IPS-18a (cell line): ENCODE results near the gene PHF19.

ENCODE experiments used
- H3K27ac ChIP-seq: one replicate; pipeline ENCODE4 v1.5.1; 2013; ENCODE audit warnings: low read length
- H3K27me3 ChIP-seq: one replicate; pipeline ENCODE4 v1.6.1; 2013; ENCODE audit warnings: mild to moderate bottlenecking, low read length; ENCODE audit not compliant: control insufficient read depth, insufficient read depth
- H3K36me3 ChIP-seq: one replicate; pipeline ENCODE4 v1.6.1; 2013; ENCODE audit warnings: low read depth, low read length; ENCODE audit not compliant: control insufficient read depth
- H3K4me1 ChIP-seq: one replicate; pipeline ENCODE4 v1.6.1; 2013; ENCODE audit warnings: low read depth, low read length; ENCODE audit not compliant: control insufficient read depth
- H3K4me3 ChIP-seq: one replicate; pipeline ENCODE4 v1.5.1; 2013; ENCODE audit warnings: low read length
- H3K9ac ChIP-seq: one replicate; pipeline ENCODE4 v1.6.1; 2013; ENCODE audit warnings: mild to moderate bottlenecking, low read length, moderate library complexity
- H3K9me3 ChIP-seq: one replicate; pipeline ENCODE4 v1.6.1; 2013; ENCODE audit warnings: low read depth, low read length; ENCODE audit not compliant: control insufficient read depth

The PHF19 gene

DNA sequence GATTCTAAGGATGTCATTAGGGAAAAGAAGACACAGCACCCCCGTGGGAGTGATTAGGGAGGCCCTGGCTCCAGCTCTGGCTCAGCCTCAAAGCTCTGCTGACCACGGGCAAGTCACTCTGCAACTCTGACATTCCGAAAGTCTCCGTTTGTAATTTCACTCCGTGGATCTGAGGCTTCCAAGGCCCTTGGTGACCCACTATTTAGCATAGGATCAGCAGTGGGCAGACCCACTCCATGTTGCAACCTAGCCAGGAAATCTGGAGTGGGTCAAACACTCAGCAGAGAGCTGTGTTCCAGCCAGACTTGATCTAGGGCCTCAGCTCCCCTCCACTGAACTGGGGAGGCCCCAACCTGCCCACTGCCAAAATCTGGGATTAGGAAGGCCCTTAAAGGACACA, 11.8 kb downstream of the PHF19 start:
- no peak overlapping the region for H3K27ac ChIP-seq
- peaks cover 4% of the 10 kb centered on the region for H3K4me1 ChIP-seq
- no peaks in the 10 kb centered on the region for H3K27me3 ChIP-seq
- no peak overlapping the region for H3K9ac ChIP-seq
- no peaks in the 10 kb centered on the region for H3K36me3 ChIP-seq
- no peak overlapping the region for H3K4me3 ChIP-seq
- no peaks in the 10 kb centered on the region for H3K9me3 ChIP-seq

- Histone ChIP-seq H3K36me3 (no peaks in the 10 kb centered on the region), H3K9me3 (no peaks in the 10 kb centered on the region), H3K9ac (no peak overlapping the region), H3K4me3 (no peak overlapping the region), H3K27ac (no peak overlapping the region), H3K4me1 (peaks cover 4% of the 10 kb centered on the region), H3K27me3 (no peaks in the 10 kb centered on the region)
Observed at GRCh38 chr9:120864719-120865118, 12.3 kb downstream of the PHF19 start.

DNA sequence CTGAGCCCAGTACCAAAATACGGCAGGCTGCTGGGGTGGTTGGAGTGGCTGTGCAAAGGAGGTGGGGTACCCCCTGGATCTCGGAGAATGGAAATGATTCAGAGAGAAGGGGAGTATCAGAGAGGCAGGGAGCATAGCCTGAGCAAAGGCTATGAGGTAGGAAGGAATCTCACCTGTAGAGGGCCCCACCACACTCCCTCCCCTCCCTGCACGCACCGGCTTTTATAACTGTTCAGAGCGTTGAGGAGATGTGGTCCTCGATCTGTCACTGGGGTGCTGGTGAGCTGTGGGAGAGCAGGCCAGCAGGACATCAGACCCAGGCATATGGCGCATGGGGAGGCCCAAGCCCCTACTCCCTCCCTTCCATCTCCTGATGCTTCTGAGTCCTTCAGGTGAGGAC, 13.2 kb downstream of the PHF19 start:
- Histone ChIP-seq H3K4me3 (no peak overlapping the region), H3K27me3 (no peaks in the 10 kb centered on the region), H3K4me1 (peaks cover 4% of the 10 kb centered on the region), H3K9me3 (no peaks in the 10 kb centered on the region), H3K9ac (no peak overlapping the region), H3K27ac (no peak overlapping the region), H3K36me3 (no peaks in the 10 kb centered on the region)

DNA sequence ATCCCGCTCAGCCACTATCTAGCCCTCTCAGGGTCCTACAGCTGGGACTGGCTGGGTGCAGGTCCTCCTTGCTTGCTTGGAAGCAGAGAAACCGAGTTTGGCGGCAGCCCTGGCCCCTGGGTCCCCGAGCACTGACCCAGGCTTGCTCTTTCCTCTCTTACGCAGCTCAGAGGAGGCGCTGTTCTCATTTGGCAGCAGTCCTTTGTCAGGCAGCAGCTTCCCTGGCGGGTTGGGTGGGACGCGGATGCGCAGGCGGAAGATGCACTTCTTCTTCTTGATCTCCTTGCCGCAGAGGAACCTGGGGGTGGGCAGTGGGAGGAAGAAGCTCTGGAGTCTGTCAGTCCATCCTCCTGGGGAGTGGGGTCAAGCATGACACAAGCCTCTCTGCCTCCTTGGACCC, 14.5 kb downstream of the PHF19 start:
- no peaks in the 10 kb centered on the region for H3K36me3 ChIP-seq

DNA sequence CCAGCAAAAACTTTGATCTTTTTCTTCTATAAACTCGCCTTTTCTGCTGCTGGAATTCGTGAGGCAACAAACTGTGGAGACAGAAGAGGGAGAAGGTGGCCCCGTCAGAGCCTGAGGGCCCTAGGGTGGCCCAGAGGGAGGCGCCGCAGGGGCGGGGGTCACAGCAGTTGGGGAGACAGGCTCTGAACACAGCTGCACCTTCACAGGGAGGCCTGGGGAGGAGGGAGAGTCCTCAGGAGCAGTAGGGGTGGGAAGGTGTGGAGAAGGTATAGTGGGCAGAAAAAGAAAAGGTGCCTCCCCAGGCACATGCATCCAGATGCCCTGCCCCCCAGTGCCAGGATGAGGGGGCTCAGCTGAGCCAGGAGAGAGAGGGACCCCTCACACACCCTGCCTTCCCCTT, 15.1 kb downstream of the PHF19 start:
- no peak overlapping the region for H3K27ac ChIP-seq
- no peaks in the 10 kb centered on the region for H3K36me3 ChIP-seq
- no peaks in the 10 kb centered on the region for H3K4me1 ChIP-seq
- H3K27me3 ChIP-seq: no peaks in the 10 kb centered on the region
- H3K4me3 ChIP-seq: no peak overlapping the region
- H3K9ac ChIP-seq: no peak overlapping the region
- H3K9me3 ChIP-seq: no peaks in the 10 kb centered on the region

More for the DNA sequence above, 14.5 kb downstream of the PHF19 start:
- no peaks in the 10 kb centered on the region for H3K9me3 ChIP-seq
- H3K9ac ChIP-seq: no peak overlapping the region
- no peak overlapping the region for H3K4me3 ChIP-seq
- H3K27me3 ChIP-seq: no peaks in the 10 kb centered on the region
- no peak overlapping the region for H3K27ac ChIP-seq
- H3K4me1 ChIP-seq: no peaks in the 10 kb centered on the region

GRCh38 chr9:120860083-120860482, 16.9 kb downstream of the PHF19 start:
- no peaks in the 10 kb centered on the region for H3K36me3 ChIP-seq
- no peaks in the 10 kb centered on the region for H3K9me3 ChIP-seq
- no peaks in the 10 kb centered on the region for H3K4me1 ChIP-seq
- no peak overlapping the region for H3K27ac ChIP-seq
- H3K27me3 ChIP-seq: no peaks in the 10 kb centered on the region
- H3K9ac ChIP-seq: no peak overlapping the region
- no peak overlapping the region for H3K4me3 ChIP-seq

DNA sequence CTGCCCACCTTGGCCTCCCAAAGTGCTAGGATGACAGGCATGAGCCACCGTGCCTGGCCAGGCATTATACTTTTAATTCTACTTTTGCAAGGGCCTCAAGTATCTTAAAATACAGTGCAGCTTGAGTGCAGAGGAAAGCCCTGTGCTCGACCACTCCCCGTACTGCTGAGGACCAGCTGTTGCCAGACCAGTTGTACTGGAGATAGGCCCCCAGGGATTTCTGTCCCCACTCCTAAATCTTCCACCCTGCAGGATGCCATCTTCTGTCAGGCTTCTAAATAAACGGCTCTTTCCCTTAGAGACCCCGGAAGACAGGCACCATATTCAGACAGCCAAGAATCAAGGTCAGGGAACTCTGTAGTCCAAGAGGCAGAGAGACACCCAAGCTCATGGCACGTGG, 17.6 kb downstream of the PHF19 start:
- Histone ChIP-seq H3K9ac (no peak overlapping the region), H3K9me3 (no peaks in the 10 kb centered on the region), H3K36me3 (no peaks in the 10 kb centered on the region), H3K4me3 (no peak overlapping the region), H3K27ac (no peak overlapping the region), H3K4me1 (no peaks in the 10 kb centered on the region), H3K27me3 (no peaks in the 10 kb centered on the region)

- no peak overlapping the region for H3K27ac ChIP-seq
- no peak overlapping the region for H3K9ac ChIP-seq
- no peaks in the 10 kb centered on the region for H3K27me3 ChIP-seq
- H3K4me1 ChIP-seq: peaks cover under 1% of the 10 kb centered on the region
- H3K9me3 ChIP-seq: no peaks in the 10 kb centered on the region
- no peaks in the 10 kb centered on the region for H3K36me3 ChIP-seq
- H3K4me3 ChIP-seq: no peak overlapping the region
Observed at GRCh38 chr9:120857902-120858301, 19.1 kb downstream of the PHF19 start.

DNA sequence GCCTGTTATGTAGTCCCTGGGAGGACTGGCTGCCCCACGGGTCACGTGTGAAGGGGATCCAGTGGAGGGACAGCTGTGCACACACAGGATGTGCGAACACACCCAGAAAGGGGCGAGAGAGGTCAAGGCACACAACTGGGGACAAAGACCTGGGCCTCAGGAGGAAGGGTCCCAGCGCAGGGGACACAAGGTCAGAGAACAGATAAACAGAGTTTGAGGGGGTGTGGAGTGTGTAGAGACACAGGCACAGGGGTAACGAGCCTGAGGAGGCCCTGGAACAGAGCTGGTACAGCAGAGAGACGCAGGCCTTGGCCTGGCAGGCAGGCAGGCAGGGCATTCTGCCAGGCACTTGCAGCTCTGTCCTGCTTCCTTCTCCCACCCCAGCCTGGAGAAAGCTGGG, 19.5 kb downstream of the PHF19 start:
- Histone ChIP-seq H3K9ac (no peak overlapping the region), H3K27me3 (no peaks in the 10 kb centered on the region), H3K36me3 (no peaks in the 10 kb centered on the region), H3K27ac (no peak overlapping the region), H3K4me1 (peaks cover 5% of the 10 kb centered on the region), H3K4me3 (no peak overlapping the region), H3K9me3 (no peaks in the 10 kb centered on the region)

- Histone ChIP-seq H3K9me3 (no peaks in the 10 kb centered on the region), H3K9ac (no peak overlapping the region), H3K27me3 (no peaks in the 10 kb centered on the region), H3K36me3 (no peaks in the 10 kb centered on the region), H3K4me1 (peaks cover 13% of the 10 kb centered on the region), H3K4me3 (no peak overlapping the region), H3K27ac (no peak overlapping the region)
Observed at GRCh38 chr9:120856700-120857099, 20.3 kb downstream of the PHF19 start.

DNA sequence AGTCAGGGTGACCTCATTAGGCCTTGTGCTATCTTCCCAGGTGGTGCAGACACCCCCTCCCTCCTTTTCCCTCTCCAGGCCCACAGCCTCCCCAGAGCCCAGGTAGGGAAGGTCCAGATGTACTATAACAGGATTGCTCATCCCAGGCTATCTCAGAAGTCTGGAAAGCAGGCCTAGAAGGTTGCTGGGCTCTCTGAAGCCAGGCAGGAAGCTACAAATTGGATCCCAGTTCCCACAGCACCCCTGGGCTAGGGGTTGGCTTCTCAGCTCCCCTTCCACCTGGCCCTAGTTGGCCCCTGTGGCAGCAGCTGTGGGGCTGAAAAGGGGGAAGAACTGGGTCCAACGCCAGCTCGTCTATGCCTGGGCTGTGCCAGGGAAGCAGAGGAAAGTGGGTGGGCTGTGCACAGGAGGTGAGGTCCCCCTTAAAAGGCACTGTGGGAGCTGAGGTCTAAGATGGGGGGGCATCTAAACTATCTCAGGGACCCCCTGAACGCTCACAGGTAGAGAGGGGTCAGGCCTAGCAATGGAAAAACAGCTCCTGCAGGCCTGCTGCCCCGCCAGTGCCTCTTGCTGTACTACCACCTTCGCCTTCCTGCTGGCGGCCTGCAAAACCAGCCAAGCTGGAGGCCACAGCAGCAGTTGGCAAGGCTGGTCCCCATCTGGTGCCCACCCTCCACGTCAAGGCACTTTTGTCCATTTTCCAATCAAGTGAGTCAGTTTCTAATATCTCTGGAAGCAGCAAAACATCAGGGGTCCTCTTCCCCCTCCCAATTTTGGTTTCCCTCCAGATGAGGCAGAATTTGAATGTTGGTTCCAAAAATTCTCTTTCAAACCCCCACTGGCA, 20.9 kb downstream of the PHF19 start:
- no peak overlapping the region for H3K9ac ChIP-seq
- H3K27me3 ChIP-seq: no peaks in the 10 kb centered on the region
- H3K36me3 ChIP-seq: no peaks in the 10 kb centered on the region
- H3K9me3 ChIP-seq: no peaks in the 10 kb centered on the region
- H3K27ac ChIP-seq: no peak overlapping the region
- no peak overlapping the region for H3K4me3 ChIP-seq
- peaks cover 17% of the 10 kb centered on the region for H3K4me1 ChIP-seq

DNA sequence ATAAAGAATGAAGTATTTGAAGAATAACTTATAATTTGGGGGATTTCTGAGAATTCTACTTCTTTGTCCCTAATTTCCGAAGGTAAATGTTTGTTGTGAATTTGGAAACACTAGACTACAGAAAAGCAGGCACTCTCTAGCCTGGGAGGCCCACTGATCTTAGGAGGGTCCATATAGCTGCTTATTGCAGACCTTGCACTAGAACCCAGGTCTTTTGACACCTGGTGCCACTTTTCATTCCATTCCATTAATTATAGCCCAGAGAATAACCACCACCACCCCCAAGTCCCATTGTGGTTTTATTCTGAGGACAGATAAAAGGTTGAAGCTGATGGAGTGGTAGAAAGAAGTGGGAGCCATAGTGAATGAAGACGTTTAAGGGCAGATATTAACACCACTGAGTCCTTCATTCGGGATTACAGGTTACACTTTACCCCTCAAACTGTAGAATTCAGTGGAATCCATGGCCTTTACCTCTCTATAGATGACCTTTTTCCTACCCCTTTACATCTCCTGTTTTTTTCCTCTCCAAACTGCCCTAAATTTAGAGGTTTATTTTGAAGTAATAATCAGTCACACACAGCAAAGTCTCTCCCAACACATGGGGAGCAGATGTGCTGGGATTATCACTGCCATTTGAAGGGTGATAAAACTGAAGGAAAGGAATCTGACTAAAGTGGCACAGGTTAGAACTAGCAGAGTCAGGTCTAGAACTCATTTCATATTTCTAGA, 22.2 kb downstream of the PHF19 start:
- Histone ChIP-seq H3K36me3 (no peaks in the 10 kb centered on the region), H3K9me3 (no peaks in the 10 kb centered on the region)

More for the DNA sequence above, 22.2 kb downstream of the PHF19 start:
- Histone ChIP-seq H3K27me3 (no peaks in the 10 kb centered on the region), H3K9ac (no peak overlapping the region), H3K4me3 (no peak overlapping the region), H3K27ac (no peak overlapping the region), H3K4me1 (peaks cover 17% of the 10 kb centered on the region)
